Ovary (tissue), 3 donors: ENCODE measurements around the gene OSBPL6.

Experiments used
- EP300 ChIP-seq: sonication (generic); formaldehyde crosslinking; IDR thresholded peaks from one replicate; pipeline ENCODE4 v1.6.1; 2017; ENCODE audit warnings: antibody characterized with exemption
- POLR2A ChIP-seq: fragments of 450-650 bp; IDR thresholded peaks from one replicate; pipeline ENCODE4 v1.6.1; 2017; ENCODE audit warnings: antibody characterized with exemption, mild to moderate bottlenecking, moderate library complexity
- TF ChIP-seq, protein P1 (sequence below), 3 donors: fragments of 450-650 bp in 2 of 3; fragments of 200-600 bp in 1 of 3; IDR thresholded peaks; one replicate each; pipeline versions ENCODE4 v1.5.1 to v1.8.0; 2016 to 2022; ENCODE audit warnings: antibody characterized with exemption in 3 of 3, mild to moderate bottlenecking in 1 of 3
- donor health status: DM: no; HTN: no; CAD: no.

DNA sequence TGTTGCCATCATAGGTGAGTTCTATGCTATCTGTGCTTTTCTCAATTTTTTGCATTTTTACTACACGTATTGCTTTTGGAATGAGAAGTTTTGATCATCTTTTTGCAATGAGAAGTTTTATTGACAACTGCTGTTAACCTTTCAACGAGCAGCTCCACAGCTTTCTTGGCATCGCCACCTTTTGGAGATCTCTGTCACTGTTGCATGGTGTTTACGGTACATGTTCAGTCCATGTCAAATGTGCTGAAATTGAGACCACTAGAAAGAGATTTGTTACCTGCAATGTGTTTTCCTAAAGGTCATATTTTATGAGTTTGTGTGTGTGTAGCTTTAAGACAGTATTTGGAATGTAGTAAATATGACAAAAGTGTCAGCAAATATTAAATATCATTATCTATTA, 120.8 kb downstream of the OSBPL6 start:
- no peak for TF ChIP-seq EP300
- TF ChIP-seq, protein P1, sequence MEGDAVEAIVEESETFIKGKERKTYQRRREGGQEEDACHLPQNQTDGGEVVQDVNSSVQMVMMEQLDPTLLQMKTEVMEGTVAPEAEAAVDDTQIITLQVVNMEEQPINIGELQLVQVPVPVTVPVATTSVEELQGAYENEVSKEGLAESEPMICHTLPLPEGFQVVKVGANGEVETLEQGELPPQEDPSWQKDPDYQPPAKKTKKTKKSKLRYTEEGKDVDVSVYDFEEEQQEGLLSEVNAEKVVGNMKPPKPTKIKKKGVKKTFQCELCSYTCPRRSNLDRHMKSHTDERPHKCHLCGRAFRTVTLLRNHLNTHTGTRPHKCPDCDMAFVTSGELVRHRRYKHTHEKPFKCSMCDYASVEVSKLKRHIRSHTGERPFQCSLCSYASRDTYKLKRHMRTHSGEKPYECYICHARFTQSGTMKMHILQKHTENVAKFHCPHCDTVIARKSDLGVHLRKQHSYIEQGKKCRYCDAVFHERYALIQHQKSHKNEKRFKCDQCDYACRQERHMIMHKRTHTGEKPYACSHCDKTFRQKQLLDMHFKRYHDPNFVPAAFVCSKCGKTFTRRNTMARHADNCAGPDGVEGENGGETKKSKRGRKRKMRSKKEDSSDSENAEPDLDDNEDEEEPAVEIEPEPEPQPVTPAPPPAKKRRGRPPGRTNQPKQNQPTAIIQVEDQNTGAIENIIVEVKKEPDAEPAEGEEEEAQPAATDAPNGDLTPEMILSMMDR (IDR thresholded peaks at IDR 0.05), result no peak
- no peak for TF ChIP-seq POLR2A
